GM21619 (cell line): Measurements from ENCODE around the gene PPP3CA.
A peak's percentile ranks its signal among the peaks of the same experiment; 100 is the strongest.

Experiments
- ATAC-seq: cut with Tn5 transposase; IDR thresholded peaks from one replicate; pipeline ENCODE4 v1.9.1; 2021; ENCODE audit not compliant: unreplicated experiment

Gene PPP3CA

GRCh38 chr4:101332424-101332823, 14.9 kb downstream of the PPP3CA start:
- ATAC-seq = no peak

- ATAC-seq = no peak
These were observed 16.3 kb downstream of the PPP3CA start for GRCh38 chr4:101331017-101331416.

- no peak for ATAC-seq
These were observed 17.7 kb downstream of the PPP3CA start for GRCh38 chr4:101329592-101329991.

GRCh38 chr4:101328063-101328602, 19.2 kb downstream of the PPP3CA start:
- ATAC-seq = peak; percentile 90

GRCh38 chr4:101326576-101326975, 20.8 kb downstream of the PPP3CA start:
- ATAC-seq = no peak

GRCh38 chr4:101322743-101323142, 24.6 kb downstream of the PPP3CA start:
- no peak for ATAC-seq

GRCh38 chr4:101321481-101322042, 25.8 kb downstream of the PPP3CA start:
- no peak for ATAC-seq

- no peak for ATAC-seq
These were observed 31.5 kb downstream of the PPP3CA start for GRCh38 chr4:101315786-101316185.

- ATAC-seq = no peak
These were observed 32.3 kb downstream of the PPP3CA start for GRCh38 chr4:101315041-101315440.

GRCh38 chr4:101309925-101310324, 37.4 kb downstream of the PPP3CA start:
- ATAC-seq = no peak

GRCh38 chr4:101307899-101308298, 39.4 kb downstream of the PPP3CA start:
- ATAC-seq = no peak

GRCh38 chr4:101306764-101307615, 40.3 kb downstream of the PPP3CA start:
- ATAC-seq = no peak

- ATAC-seq = peak; percentile 57
These were observed 41.1 kb downstream of the PPP3CA start for GRCh38 chr4:101306225-101306624.

- ATAC-seq = no peak
These were observed 42.4 kb downstream of the PPP3CA start for GRCh38 chr4:101304916-101305315.

GRCh38 chr4:101299899-101300540, 47.3 kb downstream of the PPP3CA start:
- ATAC-seq = no peak

- ATAC-seq = no peak
These were observed 48.3 kb downstream of the PPP3CA start for GRCh38 chr4:101299021-101299420.

GRCh38 chr4:101295691-101296090, 51.6 kb downstream of the PPP3CA start:
- no peak for ATAC-seq

GRCh38 chr4:101294597-101294996, 52.7 kb downstream of the PPP3CA start:
- no peak for ATAC-seq

- no peak for ATAC-seq
These were observed 54.4 kb downstream of the PPP3CA start for GRCh38 chr4:101292901-101293300.

- no peak for ATAC-seq
These were observed 55.1 kb downstream of the PPP3CA start for GRCh38 chr4:101292214-101292613.

- ATAC-seq = no peak
These were observed 56.1 kb downstream of the PPP3CA start for GRCh38 chr4:101291198-101291597.

- ATAC-seq = no peak
These were observed 56.7 kb downstream of the PPP3CA start for GRCh38 chr4:101290654-101291053.
